ENCODE measurements around the gene CLASP2.
"Not testable (repeated sequence)": the region's sequence is repeated elsewhere in the genome, so short reads cannot be mapped to it uniquely, and the experiment has no call there.

CLASP2 gene

DNA sequence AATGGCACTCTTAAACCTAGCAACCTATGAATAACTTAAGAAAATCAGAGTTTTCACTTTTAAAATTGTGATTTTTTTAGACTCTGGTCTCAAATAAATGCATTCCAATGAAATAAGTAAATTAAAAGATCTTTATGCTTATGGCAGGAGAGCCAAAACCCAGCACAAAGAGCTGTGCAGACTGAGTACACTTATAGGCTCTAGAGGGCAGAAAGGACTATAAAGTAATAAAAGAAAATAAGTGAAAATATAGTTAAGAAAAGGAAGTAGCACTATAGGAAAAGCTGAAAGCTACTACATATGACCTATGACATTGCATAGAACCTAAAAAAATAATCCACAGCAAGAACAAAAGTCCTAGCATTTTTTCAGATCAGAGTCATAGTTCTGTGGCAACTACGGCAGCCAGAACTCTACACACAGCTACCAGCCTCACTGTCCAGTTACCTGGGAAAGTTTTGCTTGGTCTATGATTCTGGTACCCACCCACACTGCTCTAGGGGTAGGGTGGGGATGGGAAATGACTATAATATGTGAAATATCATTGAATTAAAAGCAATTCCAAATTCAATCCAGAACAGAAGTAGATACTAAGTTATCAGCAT is 30.5 kb downstream of the CLASP2 start:
- no peak for DNase-seq

DNA sequence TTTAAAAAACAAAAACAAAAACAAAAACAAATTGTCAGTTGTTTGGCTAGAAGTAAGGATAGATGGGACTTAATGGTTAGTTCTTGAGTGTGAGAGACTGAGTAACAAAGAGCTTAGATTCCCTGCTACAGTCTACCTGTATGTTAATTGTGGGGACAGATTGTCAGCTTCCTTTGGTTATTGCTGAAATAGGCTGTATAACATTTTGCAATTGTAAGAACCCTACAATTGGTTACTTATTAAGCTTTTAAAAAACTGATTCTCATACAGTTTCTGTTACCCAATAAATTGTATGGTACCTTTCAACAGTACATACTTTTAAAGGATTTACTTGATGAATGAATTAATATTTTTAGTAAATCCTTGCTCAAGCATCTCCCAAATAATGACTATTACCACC is 35.3 kb downstream of the CLASP2 start:
- DNase-seq = no peak

DNA sequence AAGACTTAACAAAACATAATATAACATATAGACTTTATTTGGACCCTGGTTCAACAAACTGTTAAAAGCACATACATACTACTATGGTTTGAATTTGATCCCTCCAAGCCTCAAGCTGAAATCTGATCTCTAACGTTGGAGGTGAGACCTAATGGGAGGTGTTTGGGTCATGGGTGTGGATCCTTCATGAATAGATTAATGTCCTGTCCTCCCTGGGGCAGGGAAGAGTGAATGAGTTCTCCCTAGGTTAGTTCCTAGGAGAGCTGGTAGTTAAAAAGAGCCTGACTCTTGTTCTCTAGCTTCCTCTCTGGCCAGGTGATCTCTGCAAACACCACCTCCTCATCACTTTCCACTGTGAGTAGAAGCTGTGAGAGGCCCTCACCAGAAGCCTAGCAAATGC is 36.4 kb downstream of the CLASP2 start:
- DNase-seq = no peak

DNA sequence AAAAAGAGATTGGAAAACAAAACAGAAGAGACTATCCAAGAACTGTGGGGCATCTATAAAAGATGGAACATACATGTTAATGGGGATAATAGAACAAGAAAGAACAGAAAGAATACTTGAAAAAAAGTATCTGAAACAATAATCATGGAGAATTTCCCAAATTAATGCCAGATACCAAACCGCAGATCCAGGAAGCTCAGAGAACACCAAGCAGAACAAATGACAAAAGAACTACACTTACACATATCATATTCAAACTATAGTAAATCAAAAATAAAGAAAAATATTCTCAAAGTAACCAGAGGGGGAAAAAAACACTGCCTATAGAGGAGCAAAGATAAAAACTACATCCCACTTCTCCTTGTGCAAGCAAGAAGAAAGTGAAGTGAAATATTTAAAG is 40.0 kb downstream of the CLASP2 start:
- no peak for DNase-seq

DNA sequence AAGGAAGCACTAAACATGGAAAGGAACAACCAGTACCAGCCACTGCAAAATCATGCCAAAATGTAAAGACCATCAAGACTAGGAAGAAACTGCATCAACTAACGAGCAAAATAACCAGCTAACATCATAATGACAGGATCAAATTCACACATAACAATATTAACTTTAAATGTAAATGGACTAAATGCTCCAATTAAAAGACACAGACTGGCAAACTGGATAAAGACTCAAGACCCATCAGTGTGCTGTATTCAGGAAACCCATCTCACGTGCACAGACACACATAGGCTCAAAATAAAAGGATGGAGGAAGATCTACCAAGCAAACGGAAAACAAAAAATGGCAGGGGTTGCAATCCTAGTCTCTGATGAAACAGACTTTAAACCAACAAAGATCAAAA is 44.6 kb downstream of the CLASP2 start:
- not testable (repeated sequence) for DNase-seq

DNA sequence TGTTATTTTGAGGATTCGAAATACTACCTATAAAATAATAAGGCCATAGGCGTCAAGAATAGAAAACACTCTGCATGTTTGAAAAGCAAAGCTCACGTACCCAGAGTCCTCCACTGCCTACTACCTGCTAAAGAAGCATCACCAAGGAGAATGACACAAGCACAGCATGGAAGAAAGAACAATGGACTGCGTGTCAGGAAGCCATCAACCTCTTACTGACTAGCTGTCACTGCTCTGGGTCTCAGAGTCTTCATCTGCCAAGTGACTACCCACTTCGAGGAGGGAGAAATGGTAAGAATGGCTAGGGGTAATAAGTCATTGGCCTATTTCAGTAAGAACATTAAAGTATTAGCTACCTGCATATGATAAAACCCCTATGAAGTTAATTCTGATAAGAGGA is 49.4 kb downstream of the CLASP2 start:
- DNase-seq = no peak

DNA sequence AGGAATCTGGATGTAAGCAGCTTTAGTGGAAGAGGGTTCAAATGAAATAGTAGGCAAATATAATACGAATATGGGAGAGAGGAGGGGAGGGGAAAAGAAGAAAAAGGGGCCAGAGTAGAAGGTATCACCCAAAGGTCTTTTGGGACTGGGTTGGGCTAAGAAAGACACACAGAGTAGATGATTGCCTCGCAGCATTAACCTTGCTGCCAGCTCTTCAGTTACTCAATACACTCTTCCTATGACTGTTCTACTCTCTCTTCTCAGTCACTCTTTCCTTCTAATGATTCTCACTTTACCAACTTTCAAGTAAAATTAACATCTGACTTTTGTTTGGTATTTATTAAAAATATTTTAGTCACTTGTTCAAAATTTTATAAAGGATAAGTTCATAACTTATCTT is 52.8 kb downstream of the CLASP2 start:
- no peak for DNase-seq

DNA sequence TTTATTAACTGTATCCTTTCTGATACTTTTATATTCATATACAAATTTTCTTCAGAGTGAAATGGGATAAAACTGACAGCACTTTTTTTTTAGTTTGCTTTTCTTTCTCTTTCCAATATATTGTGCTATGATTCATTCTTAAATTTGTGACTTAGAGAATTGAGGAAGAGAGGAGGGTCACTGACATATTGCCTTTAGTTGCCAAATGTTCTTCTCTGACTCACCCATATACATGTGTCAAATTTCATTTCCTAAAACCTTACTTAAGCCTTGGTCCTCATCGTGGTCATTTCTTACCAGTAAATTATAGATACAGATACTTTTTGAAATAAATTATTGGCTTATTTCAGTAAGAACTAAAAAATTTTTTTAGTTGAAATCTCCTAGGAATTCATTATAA is 53.9 kb downstream of the CLASP2 start:
- no peak for DNase-seq

DNA sequence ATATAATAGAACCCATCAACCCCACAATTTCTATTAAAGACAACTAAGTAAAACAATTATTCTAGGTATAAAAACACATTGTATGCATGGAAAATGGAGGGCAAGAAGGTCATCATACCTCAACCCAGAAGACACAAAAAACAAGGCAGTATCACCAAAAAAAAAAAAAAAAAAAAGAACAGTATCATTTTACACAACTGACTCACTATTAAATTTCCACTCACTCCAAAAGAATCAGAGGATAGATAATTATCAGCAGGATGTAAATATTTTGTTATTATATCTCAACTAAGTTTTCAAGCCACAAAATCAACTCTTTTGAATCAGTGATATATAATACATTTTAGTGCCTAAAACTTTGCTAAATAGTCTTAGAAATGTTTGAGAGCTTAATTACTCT is 55.0 kb downstream of the CLASP2 start:
- no peak for DNase-seq

DNA sequence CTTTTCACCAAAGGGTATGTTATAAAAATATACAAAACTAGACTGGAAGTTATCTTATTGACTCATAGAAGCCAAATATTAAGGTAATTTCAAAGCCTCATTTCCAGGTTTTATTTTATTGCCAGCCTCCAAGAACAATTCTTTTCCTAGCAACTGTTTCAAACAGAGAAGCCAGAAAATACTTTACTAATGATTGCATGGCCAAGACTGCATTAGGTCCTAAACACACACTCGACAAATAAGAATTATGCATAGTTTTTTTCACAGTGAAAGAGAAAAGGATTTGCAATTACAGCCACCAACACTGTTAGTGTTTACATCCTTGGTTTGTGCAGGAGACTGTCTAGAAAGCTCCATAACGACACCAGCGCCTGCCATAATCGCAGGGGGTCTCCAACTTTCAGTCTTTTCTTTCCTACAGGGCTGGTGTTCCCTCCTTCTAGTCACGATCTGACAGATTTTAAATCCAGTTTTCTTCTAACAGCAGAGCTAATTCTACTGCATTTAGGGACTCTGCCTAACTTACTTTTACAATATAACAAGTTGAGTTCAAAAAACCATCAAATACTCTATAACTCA is 58.1 kb downstream of the CLASP2 start:
- DNase-seq = no peak

DNA sequence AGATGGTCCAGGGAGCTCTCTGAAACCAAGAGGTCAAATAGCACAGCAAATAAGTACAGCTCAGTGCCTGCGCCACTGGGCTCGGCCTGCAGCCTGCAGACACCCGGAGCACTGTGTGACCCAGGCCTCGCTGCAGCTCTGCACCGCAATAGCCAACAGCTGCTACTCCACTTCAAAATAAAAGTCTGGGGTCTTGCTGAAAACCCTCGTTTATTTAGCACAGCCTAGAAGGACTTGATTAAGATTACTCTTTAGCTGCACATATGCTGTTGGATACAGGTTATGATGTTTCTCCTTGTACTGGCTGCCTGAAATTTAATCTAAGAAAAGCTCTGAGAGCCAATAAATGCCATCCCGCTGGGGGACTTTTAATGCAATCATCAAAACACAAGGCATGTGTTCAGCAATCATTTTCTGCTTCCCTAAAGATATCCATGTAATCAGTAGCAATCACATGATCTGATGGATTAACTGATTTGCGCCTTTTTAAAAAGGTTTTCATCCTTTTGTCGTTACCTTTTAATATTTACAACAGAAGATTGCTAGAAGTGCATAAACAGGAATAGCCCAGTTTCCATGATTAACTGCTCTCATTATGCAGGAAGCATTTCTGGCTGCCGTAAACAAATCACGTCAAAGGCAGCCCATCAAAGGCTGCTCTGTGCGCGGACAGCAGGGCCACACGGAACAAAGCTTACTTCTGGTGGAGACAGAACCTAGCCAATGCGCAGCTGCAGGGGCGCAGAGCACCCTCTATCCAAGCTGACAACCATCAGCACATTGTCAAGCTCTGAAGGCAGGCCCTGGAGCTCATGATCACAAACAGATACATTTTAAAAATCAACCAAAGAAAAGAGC is 58.8 kb downstream of the CLASP2 start:
- DNase-seq = peak; percentile 62 to 84

DNA sequence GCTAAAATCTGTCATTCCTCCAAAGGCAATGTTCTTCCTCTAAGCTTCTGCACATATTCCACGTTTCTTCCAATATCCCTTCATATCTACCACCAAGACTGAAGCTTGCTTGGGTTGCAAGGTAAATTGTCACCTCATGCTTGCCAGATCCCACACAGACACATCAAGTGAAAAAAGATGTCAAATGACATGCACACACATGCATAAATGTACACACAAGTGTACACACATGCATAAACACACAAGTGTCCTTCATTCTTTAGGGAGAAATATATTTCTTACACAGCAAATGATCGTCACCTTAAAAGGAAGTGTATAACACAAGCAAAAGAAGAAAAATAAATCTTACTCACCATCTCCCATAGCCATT is 59.4 kb downstream of the CLASP2 start:
- no peak for DNase-seq

DNA sequence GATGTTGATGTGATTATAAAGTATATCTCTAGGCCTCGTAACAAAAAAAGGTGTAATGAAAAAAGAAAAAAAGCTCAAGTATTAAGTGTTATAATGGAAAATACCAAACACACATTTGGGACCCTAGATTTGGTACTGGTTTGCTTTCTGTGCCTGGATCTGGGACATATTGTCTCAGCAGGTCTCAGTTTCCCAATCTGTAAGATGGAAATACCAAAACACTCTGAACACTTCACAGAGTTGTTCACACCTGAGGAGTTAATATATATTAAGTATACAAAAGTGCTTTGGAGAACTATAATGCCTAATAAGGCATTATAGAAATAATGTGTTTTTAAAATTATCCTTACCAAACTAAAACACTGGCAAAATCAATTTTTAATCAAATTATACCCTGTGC is 60.0 kb downstream of the CLASP2 start:
- DNase-seq = no peak

DNA sequence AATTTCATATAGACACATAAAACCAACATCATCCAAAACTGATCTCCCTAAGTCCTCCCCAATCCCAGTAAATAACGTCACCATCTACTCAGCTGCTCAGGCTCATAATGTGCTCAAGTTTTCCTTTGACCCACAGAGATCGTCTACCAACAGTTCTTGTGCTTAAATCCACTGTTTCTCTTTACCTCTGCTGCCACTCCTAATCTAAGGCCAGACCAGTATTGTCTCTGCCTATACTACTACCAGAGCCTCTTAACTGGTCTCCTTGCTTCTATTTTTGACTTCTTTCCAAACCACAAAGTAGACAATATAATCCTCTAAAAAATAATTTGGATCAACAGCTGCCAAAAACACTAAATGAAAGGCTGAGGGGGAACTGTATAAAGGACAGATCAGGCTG is 65.3 kb downstream of the CLASP2 start:
- no peak for DNase-seq

DNA sequence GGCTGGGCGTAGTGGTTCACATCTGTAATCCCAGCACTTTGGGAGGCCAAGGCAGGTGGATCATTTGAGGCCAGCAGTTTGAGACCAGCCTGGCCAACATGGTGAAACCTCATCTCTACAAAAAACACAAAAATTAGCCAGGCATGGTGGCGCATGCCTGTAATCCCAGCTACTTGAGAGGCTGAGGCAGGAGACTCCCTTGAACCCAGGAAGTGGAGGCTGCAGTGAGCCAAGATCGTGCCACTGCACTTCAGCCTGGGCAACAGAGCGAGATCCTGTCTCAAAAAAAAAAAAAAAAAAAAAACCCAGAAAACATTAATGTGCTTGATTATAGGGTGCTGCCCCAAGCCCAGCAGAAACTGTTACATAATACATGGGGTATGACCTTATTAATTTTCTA is 67.0 kb downstream of the CLASP2 start:
- DNase-seq = not testable (repeated sequence)

DNA sequence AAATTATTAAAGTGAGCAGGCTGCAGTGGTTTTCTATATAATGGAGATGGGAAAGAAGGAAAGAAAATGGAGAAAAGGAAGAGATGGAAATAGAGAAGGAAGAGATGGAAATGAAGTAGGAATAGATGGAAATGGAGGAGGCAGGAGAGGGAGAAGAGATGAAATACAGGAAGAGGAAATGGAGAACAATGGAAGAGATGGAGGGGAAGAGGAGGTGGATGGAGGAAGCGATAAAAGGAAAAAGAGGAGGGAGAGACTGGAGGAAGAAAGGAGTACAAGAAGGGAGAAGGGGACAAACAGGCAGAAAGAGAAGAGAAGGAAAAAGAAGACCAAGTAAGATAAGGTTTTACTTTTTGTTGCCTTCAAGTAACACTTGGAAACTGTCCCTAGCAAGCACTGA is 67.6 kb downstream of the CLASP2 start:
- DNase-seq = no peak

DNA sequence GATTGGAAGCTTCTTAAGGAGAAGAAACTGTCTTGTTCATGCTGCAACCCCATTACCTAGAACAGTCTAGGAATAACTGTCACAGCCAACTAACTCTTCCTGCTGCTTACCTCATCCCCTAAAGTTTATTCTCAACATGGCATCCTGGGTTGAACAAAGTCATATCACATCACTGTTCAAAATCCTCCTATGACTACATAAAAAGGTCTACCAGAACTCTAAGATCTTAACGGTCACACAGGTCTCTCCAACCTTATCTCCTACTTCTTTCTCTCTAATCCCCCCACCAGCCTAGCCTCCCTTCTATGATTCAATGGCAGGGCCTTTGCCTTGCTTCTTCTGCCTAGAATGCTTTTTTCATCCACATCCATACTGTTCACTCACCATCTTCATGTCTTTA is 69.3 kb downstream of the CLASP2 start:
- DNase-seq = no peak

DNA sequence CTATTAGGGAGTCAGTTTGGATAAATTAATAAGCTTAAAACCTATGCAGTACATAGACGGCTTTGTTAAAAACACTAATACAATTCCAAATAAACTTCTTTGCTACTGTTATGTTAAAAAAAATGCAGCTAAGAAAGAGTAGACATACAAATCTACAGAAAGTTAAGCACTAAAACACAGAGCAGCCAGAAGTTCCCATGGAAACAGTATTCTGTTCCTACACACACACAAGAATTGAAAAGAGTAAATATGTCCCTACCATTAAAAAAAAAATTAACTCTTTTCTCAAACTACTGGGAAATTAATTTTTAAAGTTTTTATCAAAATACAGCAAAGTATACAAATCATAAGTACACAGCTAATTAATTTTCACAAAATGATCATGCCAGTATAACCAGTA is 71.6 kb downstream of the CLASP2 start:
- no peak for DNase-seq

DNA sequence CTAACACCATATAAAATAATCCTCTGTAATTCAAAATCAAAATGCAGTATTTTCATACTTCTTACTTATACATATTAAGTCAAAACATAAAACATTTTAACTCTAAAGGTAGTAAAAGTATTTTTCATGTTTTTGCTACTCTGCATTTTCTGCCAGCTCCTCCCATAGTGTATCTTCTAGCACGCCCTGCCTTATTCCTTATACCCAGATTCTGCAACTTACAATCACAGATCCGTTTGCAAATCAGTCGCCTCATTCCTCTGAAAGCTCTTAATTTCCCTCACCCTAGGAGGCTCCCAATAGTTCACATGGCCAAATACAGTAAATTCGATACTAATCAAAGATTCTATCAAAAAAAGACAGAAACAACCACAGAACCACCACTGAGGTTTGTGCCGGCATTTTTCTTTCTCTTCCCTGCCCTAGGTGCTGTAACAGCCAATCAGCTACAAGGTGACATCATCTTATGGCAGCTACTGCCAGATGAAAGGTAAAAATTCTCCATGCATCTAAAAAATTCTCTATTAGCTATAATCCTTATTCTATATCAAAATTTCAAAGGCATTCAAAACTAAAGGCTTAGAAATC is 72.9 kb downstream of the CLASP2 start:
- DNase-seq = peak in 1 of 2 experiments; percentile 65

DNA sequence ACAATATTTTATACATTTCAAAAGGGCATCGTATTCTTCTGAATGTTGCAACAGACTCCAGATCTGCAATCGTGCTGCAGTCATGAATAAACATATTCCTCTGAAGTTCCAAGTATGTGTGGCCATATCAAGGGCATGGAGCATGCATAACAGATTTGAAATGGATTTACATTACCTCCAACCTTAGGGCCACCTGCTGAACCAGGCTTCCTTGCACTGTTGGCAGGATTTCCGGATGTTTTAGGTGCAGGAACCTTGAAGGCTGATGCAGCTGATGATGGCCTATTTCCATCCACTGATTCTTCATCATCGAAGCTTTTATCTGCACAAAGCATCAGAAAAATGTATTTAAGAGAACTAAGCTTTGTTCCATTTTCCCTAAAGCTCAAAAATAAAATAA is 73.5 kb downstream of the CLASP2 start:
- no peak for DNase-seq

DNA sequence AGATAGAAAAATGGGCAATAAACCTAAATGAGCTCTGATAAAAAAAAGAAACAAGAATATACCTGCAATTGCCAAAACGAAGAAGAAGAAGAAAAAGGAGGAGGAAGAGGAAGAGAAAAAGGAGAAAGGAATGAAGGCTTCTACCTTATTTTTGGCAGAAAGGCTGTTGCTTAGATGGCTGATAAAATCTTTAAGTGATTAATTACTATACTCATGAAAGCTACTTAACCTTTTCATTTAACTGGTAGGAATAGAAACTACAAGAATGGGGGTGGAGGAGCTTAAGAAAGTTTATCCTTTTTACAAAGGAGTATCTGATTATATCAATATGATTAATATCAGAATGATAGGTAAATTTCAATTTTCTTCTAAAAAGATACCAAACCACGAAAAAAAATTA is 75.2 kb downstream of the CLASP2 start:
- DNase-seq = no peak

DNA sequence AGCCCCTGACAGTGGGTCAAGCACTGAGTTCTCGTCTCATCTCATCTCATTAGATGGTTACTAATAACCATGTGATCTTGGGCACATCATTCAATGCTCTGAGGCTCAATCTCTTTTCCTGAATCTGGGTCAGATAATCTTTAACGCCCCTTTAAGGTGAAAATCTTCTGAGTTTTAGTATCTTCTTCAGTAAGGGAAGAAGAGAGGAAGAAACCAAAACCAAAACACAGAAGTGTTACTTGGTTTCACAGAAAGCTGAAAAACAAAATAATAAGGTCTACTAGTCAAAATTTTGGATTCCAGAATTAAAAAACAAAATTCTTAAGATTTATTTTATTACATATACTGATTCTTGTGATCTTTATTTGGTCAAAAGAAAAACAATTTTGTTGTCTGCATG is 78.2 kb downstream of the CLASP2 start:
- DNase-seq = no peak

DNA sequence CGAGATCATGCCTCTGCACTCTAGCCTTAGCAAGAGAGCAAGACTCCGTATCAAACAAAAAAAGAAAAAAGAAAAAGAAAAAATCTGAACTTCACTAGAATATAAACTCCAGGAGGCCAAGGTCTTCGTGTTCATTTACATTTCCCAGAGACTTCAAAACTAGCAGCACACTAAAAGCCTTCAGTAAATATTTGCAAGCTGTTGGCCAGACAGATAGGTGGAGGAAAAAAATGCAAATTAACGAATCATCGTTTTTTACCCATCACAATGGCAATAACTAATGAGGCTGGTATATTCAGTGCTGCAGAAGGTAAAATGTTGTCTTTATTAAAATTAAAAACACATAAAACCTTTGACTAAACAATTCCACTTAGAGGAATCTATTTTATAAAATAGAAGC is 80.6 kb downstream of the CLASP2 start:
- DNase-seq = no peak

All from cerebellar nuclear complex (tissue), 1 donor.